GM18907 (cell line): ENCODE measurements around the gene EHMT1.
"Not testable (repeated sequence)": the region's sequence is repeated elsewhere in the genome, so short reads cannot be mapped to it uniquely, and the experiment has no call there.

Experiments
- ATAC-seq: cut with Tn5 transposase; IDR thresholded peaks from one replicate; pipeline ENCODE4 v1.9.1; 2021; ENCODE audit warnings: mild to moderate bottlenecking, moderate library complexity; ENCODE audit not compliant: unreplicated experiment

Gene EHMT1

DNA sequence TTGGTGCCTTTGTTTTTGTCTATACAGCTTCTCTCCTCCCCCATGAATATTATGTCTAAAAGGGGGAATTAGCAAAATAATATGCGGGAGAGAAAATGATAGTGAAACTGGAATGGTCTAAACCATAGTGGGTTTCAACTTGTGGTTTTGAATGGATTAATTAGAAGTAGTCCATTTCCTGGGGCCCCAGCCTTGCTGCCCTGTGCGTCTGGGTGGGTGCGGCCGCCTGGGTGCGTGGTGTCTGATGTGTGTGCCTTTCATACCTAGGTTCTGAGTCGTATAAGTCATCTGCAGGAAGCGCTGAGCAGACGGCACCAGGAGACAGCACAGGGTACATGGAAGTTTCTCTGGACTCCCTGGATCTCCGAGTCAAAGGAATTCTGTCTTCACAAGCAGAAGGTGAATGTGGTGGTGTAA, 138.8 kb downstream of the EHMT1 start:
- peak; percentile 33 for ATAC-seq

DNA sequence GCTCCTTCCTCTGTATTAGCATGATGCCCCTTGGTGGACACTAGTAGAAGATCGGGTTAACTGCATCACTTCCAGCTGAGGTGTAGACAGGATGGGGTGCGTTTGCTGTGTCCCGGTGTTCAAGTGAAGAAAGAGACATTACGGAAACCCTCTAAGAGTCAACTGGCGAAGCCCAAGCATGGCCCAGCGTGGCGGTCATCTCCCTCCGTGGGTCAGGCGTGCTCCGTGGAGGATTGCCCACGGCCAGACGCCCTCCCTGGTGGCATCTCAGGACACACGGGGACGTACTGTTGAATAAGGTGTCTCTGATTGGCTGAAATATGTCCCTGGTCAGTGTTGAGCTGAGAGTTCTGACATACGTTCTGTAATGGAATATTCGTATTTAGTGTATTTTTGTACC, 139.3 kb downstream of the EHMT1 start:
- ATAC-seq: no peak

DNA sequence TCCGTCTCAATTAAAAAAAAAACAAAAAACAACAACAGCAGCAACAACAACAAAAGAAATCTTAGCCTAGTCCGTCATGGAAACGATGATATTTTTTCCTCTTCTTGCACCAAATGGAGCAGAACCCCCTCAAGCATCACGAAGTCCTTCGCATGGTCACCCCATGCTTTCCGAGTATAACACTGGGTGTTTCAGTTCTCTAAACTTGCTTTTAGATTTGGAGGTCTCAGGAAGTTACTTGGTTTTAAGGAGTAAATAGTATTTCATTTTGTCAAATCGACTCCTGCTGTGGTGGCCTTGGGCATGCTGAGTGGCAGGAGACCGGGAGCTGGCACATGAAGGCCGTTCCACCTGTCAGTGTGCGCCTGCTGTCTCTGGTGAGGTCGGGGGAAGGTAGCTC, 140.3 kb downstream of the EHMT1 start:
- ATAC-seq: no peak

DNA sequence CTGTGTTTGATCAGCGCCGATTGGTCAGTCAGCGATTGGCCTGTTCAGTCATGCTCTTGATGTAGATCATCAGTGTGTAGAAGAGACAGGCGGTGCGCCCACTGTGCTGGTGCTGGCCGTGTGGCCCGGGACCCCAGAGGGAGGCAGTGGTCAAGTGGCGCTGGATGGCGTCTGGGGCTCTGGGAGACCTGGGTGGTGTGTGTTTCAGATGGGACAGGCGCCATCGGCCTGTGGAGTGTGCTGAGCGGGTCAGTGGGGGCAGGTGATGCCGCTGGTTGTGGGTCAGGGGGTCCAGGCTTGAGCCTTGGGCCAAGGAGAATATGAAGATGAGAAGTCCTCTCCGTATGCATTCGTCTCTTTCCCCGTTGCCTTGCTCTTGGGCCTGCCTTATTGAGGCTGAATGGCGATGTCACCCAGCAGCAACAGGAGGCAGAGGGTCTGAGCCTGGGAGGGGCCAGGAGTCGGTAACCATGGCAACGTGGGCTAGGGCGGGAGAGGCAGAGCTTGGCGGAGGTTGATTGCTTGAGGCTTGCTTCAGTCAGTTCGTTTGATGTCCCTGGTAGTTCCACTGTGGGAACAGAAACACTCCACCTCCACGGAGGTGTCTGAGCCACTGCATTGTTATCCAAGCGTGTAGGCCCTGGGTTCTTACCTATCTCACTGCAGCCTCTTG, 141.0 kb downstream of the EHMT1 start:
- no peak for ATAC-seq

DNA sequence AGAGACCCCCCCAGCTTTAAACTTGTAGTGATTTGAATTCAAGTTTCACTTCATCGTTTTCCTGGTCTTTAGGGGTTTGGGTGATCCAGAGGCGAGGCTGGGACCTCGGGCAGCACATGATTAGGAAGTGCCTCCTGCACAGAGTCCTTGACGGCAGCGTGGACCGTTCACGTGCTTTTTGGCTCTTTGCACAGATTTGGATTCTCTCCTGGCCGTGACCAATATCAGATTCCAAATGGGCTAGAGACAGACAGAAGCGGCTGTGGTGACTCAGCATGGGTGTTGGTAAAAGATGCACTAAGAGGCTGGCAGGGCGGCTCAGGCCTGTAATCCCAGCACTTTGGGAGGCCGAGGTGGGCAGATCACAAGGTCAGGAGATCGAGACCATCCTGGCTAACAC, 141.6 kb downstream of the EHMT1 start:
- no peak for ATAC-seq

DNA sequence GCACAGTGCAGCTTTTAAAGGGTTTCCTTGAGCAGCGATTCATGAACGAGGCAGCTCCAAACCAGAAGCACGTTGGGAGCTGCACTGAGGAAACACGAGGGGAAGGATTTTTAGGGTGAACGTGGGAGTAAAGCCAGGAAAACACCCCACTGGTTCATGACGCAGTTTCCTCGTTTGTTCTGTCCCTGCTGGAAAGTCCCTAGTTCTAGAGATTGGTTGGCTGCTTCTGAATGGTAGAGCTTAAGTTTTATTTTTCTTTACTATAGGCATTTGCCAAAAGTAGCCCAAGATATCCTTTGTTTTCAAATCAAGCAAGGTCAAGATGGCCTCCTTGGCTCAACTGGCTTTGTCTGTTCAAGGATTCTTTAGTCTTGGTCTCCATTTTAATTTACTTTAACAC, 142.2 kb downstream of the EHMT1 start:
- no peak for ATAC-seq

DNA sequence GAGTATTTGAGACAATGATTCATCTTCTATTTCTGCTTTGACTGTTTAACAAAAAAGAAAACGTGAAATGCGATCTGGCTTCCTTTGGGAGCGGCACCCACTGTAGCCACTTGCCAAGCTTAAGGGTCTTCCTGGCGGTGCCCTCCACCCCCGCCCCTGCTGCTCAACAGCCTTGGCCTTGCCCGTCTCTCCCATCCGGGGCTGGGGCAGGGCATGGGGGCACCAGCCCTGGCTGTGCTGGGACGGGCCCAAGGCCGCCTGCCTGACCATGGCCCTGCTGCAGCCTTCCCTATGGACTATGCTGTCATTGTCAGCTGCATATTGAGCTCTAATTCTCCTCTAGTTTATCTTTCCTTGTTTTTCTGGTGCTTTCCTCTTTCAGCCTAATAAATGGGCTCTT, 143.0 kb downstream of the EHMT1 start:
- ATAC-seq: no peak

DNA sequence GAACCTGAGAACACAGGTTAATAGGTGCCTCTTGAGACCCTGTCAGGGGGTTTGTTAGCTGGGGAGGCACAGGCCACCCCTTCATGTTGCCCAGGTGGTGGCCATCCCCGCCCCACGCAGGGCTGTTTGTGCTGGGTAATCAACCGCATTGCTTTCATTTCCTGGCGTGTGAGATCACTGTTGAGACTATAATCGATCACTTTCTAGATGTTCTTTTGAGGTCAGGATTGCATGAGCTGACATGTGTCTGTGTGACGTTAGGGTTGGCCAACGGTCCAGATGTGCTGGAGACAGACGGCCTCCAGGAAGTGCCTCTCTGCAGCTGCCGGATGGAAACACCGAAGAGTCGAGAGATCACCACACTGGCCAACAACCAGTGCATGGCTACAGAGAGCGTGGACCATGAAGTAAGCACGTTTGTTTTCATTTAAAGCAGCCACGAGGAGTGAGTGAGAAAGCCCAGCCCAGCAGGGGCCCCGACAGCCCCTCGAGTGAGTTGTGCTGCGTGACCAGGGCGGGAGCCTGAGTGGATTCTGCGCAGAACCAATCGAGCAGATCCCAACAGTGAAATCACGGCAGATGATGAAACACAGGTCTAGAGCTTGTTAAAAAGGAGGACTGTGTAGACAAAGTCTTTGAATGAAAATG, 143.7 kb downstream of the EHMT1 start:
- ATAC-seq: peak; percentile 71

DNA sequence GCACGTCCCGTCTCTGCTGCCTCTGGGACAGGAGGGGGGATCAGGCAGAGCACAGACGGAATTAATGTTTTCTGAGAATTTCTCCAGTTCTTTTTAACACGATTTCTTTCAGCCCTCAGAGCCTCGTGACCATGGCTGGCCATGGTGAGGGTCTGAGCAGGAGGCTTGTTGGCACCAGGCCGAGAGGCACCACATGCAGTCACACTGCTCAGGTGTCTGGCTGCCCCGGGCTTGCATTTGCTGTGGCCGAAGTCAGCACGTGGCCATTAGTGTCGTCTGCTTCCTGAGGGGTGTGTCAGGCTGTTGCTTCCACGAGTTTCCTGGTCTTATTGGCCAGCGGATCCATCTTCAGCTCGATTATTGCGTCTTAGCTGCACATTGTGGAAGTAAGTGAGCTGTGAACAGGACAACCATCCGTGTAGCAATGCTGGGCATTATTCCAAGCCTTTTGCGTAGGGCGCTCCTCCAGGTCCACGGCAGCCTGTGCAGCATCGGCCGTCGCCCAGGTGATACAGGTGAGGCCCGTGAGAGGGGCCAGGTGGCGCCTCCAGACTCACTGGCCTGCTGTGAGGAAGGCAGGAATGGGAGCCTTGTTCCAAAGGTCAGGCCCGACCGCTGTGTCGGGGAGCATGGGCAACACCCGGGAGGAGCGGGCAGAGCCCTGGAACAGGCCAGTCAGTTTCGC, 144.6 kb downstream of the EHMT1 start:
- no peak for ATAC-seq

DNA sequence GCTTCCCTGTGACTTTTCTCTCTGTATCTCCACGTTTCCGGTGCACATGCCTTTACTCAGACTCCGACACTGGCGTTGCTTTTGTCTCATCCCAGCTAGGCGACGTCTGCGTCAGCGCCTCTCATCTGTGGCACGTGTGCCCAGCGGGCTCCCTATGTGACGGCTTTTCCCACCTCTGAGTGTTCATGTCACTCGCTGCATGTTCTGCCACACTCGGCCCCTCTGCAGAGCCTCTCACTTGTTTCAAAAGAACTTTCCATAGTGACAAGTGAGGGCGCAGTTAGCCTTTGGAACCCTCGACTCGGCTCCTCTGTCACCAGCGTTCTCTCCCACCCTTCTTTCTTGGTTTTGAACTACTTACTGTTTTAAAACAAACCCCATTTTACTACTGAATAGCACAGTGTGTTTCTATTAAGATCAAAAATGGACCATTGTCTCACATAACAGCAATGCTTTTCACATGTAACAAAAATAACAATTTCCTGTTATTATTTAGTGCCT, 145.4 kb downstream of the EHMT1 start:
- no peak for ATAC-seq

DNA sequence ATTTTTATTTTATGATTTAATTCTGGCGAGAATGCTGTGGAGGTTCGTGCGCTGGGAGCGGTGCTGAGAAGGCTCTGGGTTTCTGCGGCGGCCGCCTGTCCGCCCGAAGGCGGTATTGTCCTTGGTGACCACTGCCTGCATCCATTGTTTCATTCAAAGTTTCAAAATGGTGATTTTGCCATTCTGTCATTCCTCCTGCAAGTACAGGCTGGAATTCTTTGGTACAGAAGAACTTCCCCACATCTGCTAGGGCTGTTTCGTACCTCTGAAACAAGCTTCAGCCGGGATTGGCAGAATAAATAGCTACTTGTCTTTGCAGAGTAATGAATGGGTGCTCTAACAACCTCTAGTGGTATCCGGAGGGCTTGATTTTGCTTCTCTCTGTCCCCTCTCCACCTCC, 146.2 kb downstream of the EHMT1 start:
- ATAC-seq: no peak

DNA sequence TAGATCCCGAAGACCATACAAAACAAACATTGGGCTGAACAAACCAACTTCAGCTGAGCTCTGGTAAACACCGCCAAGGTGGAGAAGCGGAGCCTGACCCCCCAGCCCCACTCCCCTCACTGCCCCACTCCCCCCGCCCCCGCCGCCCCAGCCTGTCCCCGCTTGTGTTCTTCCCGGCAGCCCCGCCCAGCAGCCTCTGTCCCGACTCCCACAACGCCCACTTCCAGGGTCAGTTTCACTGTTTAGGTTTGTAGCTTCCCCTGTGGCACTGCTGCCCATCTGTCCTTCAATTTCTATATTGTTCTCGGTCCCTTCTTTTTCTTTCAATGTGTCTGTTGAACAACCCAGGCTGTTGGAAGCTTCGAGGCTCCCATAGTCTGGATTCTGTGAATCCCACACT, 146.7 kb downstream of the EHMT1 start:
- no peak for ATAC-seq

DNA sequence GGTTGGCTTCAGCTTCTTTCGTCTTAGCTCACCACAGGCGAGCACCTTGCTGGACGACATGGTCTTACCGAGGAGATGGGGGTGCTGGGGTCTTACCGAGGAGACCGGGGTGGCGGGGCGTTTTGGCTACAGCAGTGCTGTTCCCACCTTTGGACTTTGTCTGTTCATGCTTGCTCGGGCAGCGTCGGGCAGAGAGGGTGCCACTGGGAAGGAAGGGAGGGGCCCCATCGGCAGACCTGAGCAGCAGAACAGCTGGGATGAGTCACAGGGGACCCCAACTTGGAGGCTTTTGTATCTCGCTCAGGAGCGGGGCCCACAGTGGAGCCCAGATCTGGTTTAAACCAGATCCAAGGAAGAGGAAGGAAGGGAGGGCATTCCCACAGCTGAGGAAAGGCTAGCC, 152.8 kb downstream of the EHMT1 start:
- ATAC-seq: no peak

DNA sequence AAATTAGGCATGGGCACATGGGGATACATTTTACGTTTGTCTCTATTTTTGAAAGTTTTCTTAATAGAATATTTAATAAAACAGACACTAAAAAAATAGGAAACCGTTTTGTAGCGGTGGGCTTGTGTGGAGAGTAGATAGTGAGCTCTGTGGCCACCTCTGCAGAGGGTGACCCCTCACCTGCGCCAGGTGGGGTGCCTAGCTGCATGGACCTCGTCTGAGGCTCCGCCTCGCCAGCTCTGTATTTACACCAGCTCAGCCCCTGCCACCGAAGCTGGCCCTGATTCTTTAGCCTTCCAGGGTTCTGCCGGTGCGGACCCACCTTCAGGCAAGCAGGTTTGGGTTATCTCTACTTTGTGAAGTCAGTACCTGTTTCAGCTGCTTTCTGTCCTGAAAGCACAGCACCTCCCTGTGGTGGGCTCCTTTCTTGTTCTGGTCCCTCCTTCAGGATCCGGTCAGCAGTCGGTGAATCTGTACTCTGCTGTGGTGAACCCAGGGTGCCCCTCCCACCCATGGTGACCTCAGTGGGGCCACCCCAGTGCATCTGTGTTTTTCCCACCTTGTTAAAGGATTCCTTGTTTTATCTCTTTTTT, 153.6 kb downstream of the EHMT1 start:
- ATAC-seq: no peak

DNA sequence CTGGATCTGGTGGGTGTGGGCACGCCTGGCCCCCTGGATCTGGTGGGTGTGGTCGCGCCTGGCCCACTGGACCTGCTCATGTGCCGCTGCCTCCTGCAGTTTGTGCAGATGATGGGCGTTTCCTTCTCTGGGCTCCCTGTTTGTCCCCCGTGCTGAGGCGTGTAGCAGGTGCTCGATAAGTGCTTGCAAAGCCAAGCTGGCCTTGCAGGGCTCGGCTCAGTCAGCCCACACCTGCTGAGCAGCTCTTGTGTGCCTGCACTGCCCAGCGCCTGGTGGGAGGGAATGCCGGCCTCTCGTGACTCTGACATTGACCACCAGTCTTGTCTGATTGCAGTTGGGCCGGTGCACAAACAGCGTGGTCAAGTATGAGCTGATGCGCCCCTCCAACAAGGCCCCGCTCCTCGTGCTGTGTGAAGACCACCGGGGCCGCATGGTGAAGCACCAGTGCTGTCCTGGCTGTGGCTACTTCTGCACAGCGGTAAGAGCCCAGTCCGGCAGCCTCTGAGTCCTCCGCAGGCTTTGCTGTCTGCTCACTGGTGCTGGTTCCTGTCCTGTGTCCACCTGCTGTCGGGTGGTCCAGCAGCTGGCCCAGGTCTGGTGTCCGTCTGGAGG, 156.1 kb downstream of the EHMT1 start:
- ATAC-seq: no peak

DNA sequence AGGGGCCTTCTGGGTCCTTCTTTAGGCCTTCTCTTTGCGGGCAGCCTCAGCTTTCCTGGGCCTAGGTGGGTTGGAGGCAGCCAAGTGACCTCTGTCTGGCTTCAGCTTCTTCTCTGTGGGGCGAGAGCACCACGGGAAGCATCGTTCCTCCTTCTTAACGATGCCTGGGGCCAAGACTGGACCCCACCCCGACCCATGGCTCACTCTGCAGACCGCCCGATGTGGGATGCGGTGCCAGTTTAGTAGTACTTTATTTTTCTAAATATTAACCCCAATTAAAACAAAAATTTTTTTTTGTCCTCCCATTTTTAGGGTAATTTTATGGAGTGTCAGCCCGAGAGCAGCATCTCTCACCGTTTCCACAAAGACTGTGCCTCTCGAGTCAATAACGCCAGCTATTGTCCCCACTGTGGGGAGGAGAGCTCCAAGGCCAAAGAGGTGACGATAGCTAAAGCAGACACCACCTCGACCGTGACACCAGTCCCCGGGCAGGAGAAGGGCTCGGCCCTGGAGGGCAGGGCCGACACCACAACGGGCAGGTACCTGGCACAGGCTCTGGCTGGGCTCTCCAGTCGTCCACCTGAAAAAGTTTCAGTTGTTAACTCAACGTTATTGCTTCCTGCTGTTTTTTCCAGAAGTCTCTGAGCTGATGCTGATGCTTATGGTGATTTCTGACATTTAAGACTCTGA, 157.6 kb downstream of the EHMT1 start:
- no peak for ATAC-seq

DNA sequence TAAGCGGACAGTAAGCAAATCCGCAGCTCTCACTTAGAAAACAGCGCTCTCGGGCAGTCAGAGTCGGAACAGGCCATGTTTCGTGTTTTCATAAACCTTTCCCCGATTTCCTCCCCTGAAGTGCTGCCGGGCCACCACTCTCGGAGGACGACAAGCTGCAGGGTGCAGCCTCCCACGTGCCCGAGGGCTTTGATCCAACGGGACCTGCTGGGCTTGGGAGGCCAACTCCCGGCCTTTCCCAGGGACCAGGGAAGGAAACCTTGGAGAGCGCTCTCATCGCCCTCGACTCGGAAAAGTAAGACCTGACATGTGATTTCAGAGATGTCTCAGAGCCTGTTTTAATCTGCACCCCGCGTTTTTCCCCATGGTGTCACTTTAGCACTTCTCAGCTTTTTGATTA, 159.0 kb downstream of the EHMT1 start:
- no peak for ATAC-seq

DNA sequence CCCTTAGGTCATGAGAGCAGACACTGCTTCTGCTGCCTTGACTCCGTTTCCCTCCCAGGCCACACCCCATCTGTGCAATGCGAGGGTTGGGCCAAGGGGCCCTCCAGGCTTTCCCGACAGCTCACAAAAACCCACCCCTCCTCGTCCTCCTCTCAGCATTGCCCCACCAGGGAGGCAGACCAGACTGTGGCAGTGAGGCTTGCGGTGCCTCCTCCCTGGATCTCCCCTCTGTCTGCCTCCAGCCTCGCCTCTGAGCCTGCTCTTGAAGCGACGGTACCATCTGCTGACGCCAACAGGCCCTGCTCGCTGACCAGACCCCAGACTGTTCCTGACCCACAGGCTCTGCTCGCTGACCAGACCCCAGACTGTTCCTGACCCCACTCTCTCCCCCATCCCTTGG, 159.5 kb downstream of the EHMT1 start:
- no peak for ATAC-seq

DNA sequence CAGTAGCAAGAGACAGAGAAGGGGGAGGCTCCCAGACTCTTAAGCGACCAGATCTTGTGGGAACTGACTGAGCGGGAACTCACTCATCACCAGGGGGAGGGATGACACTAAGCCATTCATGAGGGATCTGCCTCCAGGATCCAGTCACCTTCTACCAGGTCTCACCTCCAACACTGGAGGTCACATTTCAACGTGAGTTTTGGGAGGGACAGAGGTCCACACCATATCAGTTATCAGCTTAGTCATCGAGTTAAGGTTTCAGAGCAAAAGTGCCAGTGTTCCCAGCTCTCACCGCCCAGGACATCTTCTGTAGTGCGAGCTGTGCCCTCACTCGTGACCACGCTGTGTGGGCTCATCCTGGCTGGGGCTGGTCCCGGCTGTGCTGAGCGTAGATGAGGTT, 160.1 kb downstream of the EHMT1 start:
- ATAC-seq: no peak

DNA sequence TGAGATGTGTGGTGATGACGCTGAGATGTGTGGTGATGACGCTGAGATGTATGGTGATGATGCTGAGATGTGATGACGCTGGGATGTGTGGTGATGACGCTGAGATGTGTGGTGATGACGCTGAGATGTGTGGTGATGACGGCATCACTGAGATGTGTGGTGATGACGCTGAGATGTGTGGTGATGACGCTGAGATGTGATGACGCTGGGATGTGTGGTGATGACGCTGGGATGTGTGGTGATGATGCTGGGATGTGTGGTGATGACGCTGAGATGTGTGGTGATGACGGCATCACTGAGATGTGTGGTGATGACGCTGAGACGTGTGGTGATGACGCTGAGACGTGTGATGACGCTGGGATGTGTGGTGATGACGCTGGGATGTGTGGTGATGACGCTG, 161.2 kb downstream of the EHMT1 start:
- not testable (repeated sequence) for ATAC-seq
